PC-9 (cell line): ENCODE results near the gene GJB1. TPM values are rescaled to one million over a fixed set of nuclear protein-coding genes. Genes with fewer than 3 reads are reported as not detected.

Source experiments
- BruUV-seq: library from RNA; stranded (reverse); fragments of 400-500 nt; replicated peaks from 2 replicates; lab custom pipeline; 2021; lab: Mats Ljungman, UMichigan
- CTCF ChIA-PET: fragments of 300-600 bp; sonication (Branson Sonifier 250); formaldehyde crosslinking; loops from one replicate; lab custom pipeline; 2022; ENCODE audit warnings: antibody characterized with exemption; lab: Charles Lee
- POLR2A ChIA-PET: fragments of 300-600 bp; sonication (Branson Sonifier 250); formaldehyde crosslinking; loops from one replicate; lab custom pipeline; 2022; ENCODE audit warnings: antibody characterized with exemption; ENCODE audit not compliant: unreplicated experiment; lab: Charles Lee
- DNase-seq, 2 experiments: peaks; one replicate each; pipeline versions ENCODE4 v3.0.0 to v3.0.0-alpha.2; 2015 to 2022; ENCODE audit warnings: mixed read lengths in 1 of 2
- H2AFZ ChIP-seq: fragments of 200-600 bp; sonication (generic); 2 replicates; pipeline ENCODE4 v1.8.1; 2017; ENCODE audit warnings: antibody characterized with exemption
- H3F3A ChIP-seq: fragments of 200-600 bp; sonication (generic); 2 replicates; pipeline ENCODE4 v1.8.1; 2017; ENCODE audit warnings: antibody characterized with exemption, mild to moderate bottlenecking, low read depth; ENCODE audit not compliant: insufficient read depth
- H3K27ac ChIP-seq: fragments of 200-600 bp; sonication (generic); 2 replicates; pipeline ENCODE4 v1.6.1; 2016; ENCODE audit warnings: mixed run types
- H3K27me3 ChIP-seq: fragments of 200-600 bp; sonication (generic); 2 replicates; pipeline ENCODE4 v1.6.1; 2016; ENCODE audit warnings: low read depth, mixed run types; ENCODE audit not compliant: insufficient read depth
- H3K36me3 ChIP-seq: fragments of 200-600 bp; sonication (generic); 2 replicates; pipeline ENCODE4 v1.6.1; 2016; ENCODE audit warnings: low read depth, mixed run types
- H3K4me1 ChIP-seq: fragments of 200-600 bp; sonication (generic); replicated peaks from 2 replicates; pipeline ENCODE4 v1.6.1; 2016; ENCODE audit warnings: mixed run types; ENCODE audit not compliant: insufficient read depth
- H3K4me2 ChIP-seq: fragments of 200-600 bp; sonication (generic); 2 replicates; pipeline ENCODE4 v1.6.1; 2017; ENCODE audit warnings: mixed run types
- H3K4me3 ChIP-seq: fragments of 200-600 bp; sonication (generic); 2 replicates; pipeline ENCODE4 v1.6.1; 2016; ENCODE audit warnings: mixed run types
- H3K79me2 ChIP-seq: fragments of 200-600 bp; sonication (generic); 2 replicates; pipeline ENCODE4 v1.6.1; 2017; ENCODE audit warnings: low read depth, mixed run types
- H3K9me2 ChIP-seq: fragments of 200-600 bp; sonication (generic); 2 replicates; pipeline ENCODE4 v1.8.1; 2017; ENCODE audit warnings: mild to moderate bottlenecking; ENCODE audit not compliant: insufficient read depth
- H3K9me3 ChIP-seq: fragments of 200-600 bp; sonication (generic); 2 replicates; pipeline ENCODE4 v1.8.1; 2016; ENCODE audit warnings: low read depth; ENCODE audit not compliant: insufficient read depth
- H4K20me1 ChIP-seq: fragments of 200-600 bp; sonication (generic); 2 replicates; pipeline ENCODE4 v1.8.1; 2017; ENCODE audit not compliant: insufficient read depth
- CTCF ChIP-seq: fragments of 200-600 bp; sonication (generic); conservative IDR thresholded peaks from 2 replicates; pipeline ENCODE4 v1.6.1; 2017; ENCODE audit warnings: mixed run types, antibody characterized with exemption, mild to moderate bottlenecking, moderate library complexity
- EZH2 ChIP-seq: fragments of 200-600 bp; sonication (generic); IDR thresholded peaks from 2 replicates; pipeline ENCODE4 v1.8.0; 2017; ENCODE audit warnings: antibody characterized with exemption, low read depth
- intact Hi-C: fragments of 100-400 bp; cut with micrococcal nuclease; formaldehyde crosslinking; loops from one replicate; pipeline ENCODE4 v1.10.0; 2022; ENCODE audit not compliant: unreplicated experiment
- total RNA-seq: library from RNA; stranded (reverse); gene quantifications from 2 replicates; pipeline ENCODE4 v1.2.3, GENCODE V29; 2021

Gene GJB1
- total RNA-seq, 1 experiment from 2014 or later = not detected

GRCh38 chrX:71216485-71216884, 6.5 kb upstream of the GJB1 start:
- intact Hi-C loops = no loop called here
- CTCF ChIA-PET = no interaction called here
- no peak for DNase-seq

DNA sequence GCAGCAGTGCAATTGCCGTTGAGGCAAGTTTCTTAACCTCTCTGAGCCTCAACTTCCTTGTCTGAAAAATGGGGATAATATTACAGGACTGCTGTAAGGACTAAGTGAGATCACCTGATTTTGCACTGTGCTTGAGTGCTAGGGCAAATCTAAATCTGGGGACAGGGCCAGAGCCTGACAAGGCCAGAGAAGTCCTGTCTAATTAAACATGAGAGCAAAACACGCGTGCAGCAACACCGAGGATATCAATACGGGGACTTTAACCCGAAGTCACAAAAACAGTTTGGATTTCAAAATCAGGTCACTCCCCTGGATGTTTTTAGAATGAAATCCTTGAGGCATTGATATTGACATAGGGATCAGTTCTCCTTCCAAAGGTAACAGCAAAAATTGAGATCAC, 5.7 kb upstream of the GJB1 start:
- Histone ChIP-seq H3K79me2 (no peaks in the 10 kb centered on the region), H3K9me3 (no peaks in the 10 kb centered on the region), H3K36me3 (no peaks in the 10 kb centered on the region), H2AFZ (no peak overlapping the region), H4K20me1 (no peaks in the 10 kb centered on the region), H3K9me2 (no peaks in the 10 kb centered on the region), H3K4me3 (no peak overlapping the region), H3K27ac (no peak overlapping the region), H3K4me1 (peaks cover 7% of the 10 kb centered on the region), H3F3A (no peaks in the 10 kb centered on the region), H3K27me3 (no peaks in the 10 kb centered on the region), H3K4me2 (no peak overlapping the region)
- no TSS peak for BruUV-seq
- intact Hi-C loops = no loop called here
- TF ChIP-seq EZH2 = no peak
- no peak for TF ChIP-seq CTCF
- ChIA-PET CTCF (no interaction called here), POLR2A (no interaction called here)
- DNase-seq = no peak

More at GRCh38 chrX:71216485-71216884, 6.5 kb upstream of the GJB1 start:
- Histone ChIP-seq H3K79me2 (no peaks in the 10 kb centered on the region), H3K9me3 (no peaks in the 10 kb centered on the region), H3K27me3 (no peaks in the 10 kb centered on the region), H3F3A (no peaks in the 10 kb centered on the region), H3K4me2 (no peak overlapping the region), H4K20me1 (no peaks in the 10 kb centered on the region), H3K9me2 (no peaks in the 10 kb centered on the region), H3K36me3 (no peaks in the 10 kb centered on the region), H3K4me3 (no peak overlapping the region), H3K27ac (no peak overlapping the region), H3K4me1 (peaks cover 9% of the 10 kb centered on the region), H2AFZ (no peak overlapping the region)
- BruUV-seq = no TSS peak
- TF ChIP-seq CTCF (no peak), EZH2 (no peak)
- POLR2A ChIA-PET = no interaction called here

GRCh38 chrX:71221145-71221544, 1.9 kb upstream of the GJB1 start:
- no peaks in the 10 kb centered on the region for H3K4me1 ChIP-seq
- H3K4me2 ChIP-seq = no peak overlapping the region
- no peaks in the 10 kb centered on the region for H4K20me1 ChIP-seq
- ChIA-PET POLR2A (interaction anchor here (0.7 kb wide), 1 partner anchor 33 kb away, joined by 7 read pairs; no protein-coding TSS in a partner anchor), CTCF (no interaction called here)
- no peak overlapping the region for H3K27ac ChIP-seq
- H3F3A ChIP-seq = no peaks in the 10 kb centered on the region
- BruUV-seq = no TSS peak
- no peaks in the 10 kb centered on the region for H3K36me3 ChIP-seq
- H3K4me3 ChIP-seq = no peak overlapping the region
- no peak for DNase-seq
- H2AFZ ChIP-seq = no peak overlapping the region
- H3K9me3 ChIP-seq = no peaks in the 10 kb centered on the region
- no peaks in the 10 kb centered on the region for H3K27me3 ChIP-seq
- no peaks in the 10 kb centered on the region for H3K79me2 ChIP-seq
- H3K9me2 ChIP-seq = no peaks in the 10 kb centered on the region
- TF ChIP-seq CTCF (no peak), EZH2 (no peak)
- intact Hi-C loops = no loop called here
